HG02763 (cell line): ENCODE results near the gene USP7.
A peak's percentile ranks its signal among the peaks of the same experiment; 100 is the strongest.
"Not testable (repeated sequence)": the region's sequence is repeated elsewhere in the genome, so short reads cannot be mapped to it uniquely, and the experiment has no call there.

Source experiments
- ATAC-seq: cut with Tn5 transposase; IDR thresholded peaks from one replicate; pipeline ENCODE4 v1.9.1; 2021; ENCODE audit warnings: mild to moderate bottlenecking, moderate library complexity; ENCODE audit not compliant: unreplicated experiment

The USP7 gene

GRCh38 chr16:8928467-8928957 is 35.2 kb downstream of the USP7 start:
- no peak for ATAC-seq

- no peak for ATAC-seq
Measured at GRCh38 chr16:8926827-8927226, 36.9 kb downstream of the USP7 start.

GRCh38 chr16:8925455-8925854 is 38.3 kb downstream of the USP7 start:
- ATAC-seq, result no peak

GRCh38 chr16:8924214-8924613 is 39.5 kb downstream of the USP7 start:
- ATAC-seq, result peak; percentile 67

- no peak for ATAC-seq
Measured at GRCh38 chr16:8923199-8923598, 40.5 kb downstream of the USP7 start.

GRCh38 chr16:8921347-8921984 is 42.2 kb downstream of the USP7 start:
- no peak for ATAC-seq

GRCh38 chr16:8920645-8921346 is 42.9 kb downstream of the USP7 start:
- ATAC-seq, result no peak

GRCh38 chr16:8919934-8920462 is 43.7 kb downstream of the USP7 start:
- no peak for ATAC-seq

GRCh38 chr16:8919089-8919933 is 44.4 kb downstream of the USP7 start:
- no peak for ATAC-seq

GRCh38 chr16:8917336-8917735 is 46.4 kb downstream of the USP7 start:
- not testable (repeated sequence) for ATAC-seq

GRCh38 chr16:8916541-8917225 is 47.0 kb downstream of the USP7 start:
- no peak for ATAC-seq

- ATAC-seq, result no peak
Measured at GRCh38 chr16:8915722-8916301, 47.9 kb downstream of the USP7 start.

- no peak for ATAC-seq
Measured at GRCh38 chr16:8914098-8914497, 49.6 kb downstream of the USP7 start.

- no peak for ATAC-seq
Measured at GRCh38 chr16:8912793-8913192, 50.9 kb downstream of the USP7 start.

GRCh38 chr16:8910811-8911210 is 52.9 kb downstream of the USP7 start:
- no peak for ATAC-seq

GRCh38 chr16:8908810-8909468 is 54.8 kb downstream of the USP7 start:
- no peak for ATAC-seq

- ATAC-seq, result no peak
Measured at GRCh38 chr16:8907096-8907495, 56.6 kb downstream of the USP7 start.

GRCh38 chr16:8905795-8906591 is 57.7 kb downstream of the USP7 start:
- no peak for ATAC-seq

GRCh38 chr16:8905168-8905762 is 58.4 kb downstream of the USP7 start:
- ATAC-seq, result no peak
